Left ventricle myocardium inferior (tissue), 1 donor: ENCODE data around the gene B3GNT2. TPM values are rescaled to one million over a fixed set of nuclear protein-coding genes. Genes with fewer than 3 reads are reported as not detected.

Experiments
- DNase-seq: peaks from one replicate; pipeline ENCODE4 v3.0.0-alpha.2; 2020
- H3K27ac ChIP-seq: fragments of 200-600 bp; replicated peaks from 2 replicates; pipeline ENCODE4 v1.8.0; 2021
- H3K27me3 ChIP-seq: fragments of 200-600 bp; 2 replicates; pipeline ENCODE4 v1.8.0; 2021; ENCODE audit warnings: low read depth
- H3K36me3 ChIP-seq: fragments of 200-600 bp; 2 replicates; pipeline ENCODE4 v1.8.0; 2021
- H3K4me1 ChIP-seq: fragments of 200-600 bp; 2 replicates; pipeline ENCODE4 v1.8.0; 2021
- H3K4me3 ChIP-seq: fragments of 200-600 bp; 2 replicates; pipeline ENCODE4 v1.8.0; 2021; ENCODE audit warnings: mild to moderate bottlenecking, moderate library complexity
- H3K9me3 ChIP-seq: fragments of 200-600 bp; replicated peaks from 2 replicates; pipeline ENCODE4 v1.8.0; 2021
- intact Hi-C: fragments of 100-400 bp; cut with micrococcal nuclease; formaldehyde crosslinking; loops from one replicate; pipeline ENCODE4 v1.11.0; 2022
- total RNA-seq: library from RNA; stranded (reverse); fragmentation: NEBNext Ultra II Directional; extraction: Animal tissue kit (Norgen Biotek cat#: 25700); gene quantifications from one replicate; pipeline ENCODE4 v1.2.1, GENCODE V29; 2021
- TF ChIP-seq, protein P1 (sequence below): fragments of 200-600 bp; IDR thresholded peaks from 2 replicates; pipeline ENCODE4 v1.8.0; 2021; ENCODE audit warnings: antibody characterized with exemption, mild to moderate bottlenecking, borderline replicate concordance
- donor health status: DM: no; HTN: yes; CAD: no; lungs with severe emphysema.

Gene B3GNT2
- total RNA-seq, 1 donor from 2014 or later, result 16.8 TPM

DNA sequence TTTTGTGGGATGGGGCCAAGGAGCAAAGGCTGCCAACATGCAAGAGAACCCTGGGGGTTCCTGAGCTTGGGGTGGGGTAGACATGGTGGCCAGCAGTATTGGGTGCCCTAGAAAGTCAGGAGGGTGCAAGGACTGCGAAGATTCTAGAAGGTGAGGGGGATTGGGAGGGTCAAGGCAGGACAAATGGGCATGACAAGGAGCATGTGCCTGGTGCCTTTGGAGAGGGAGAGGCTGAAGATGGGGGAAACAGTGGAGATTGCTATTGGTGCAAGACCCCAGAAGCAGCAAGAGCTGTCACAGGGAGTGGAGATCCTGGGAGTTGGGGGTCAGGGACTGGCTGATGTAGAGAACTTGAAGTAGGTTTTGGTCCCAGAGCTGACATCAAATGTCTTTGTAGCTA lies 7.5 kb downstream of the B3GNT2 start:
- H3K4me3 ChIP-seq, result no peak overlapping the region
- intact Hi-C loops, result no loop called here
- no peaks in the 10 kb centered on the region for H3K36me3 ChIP-seq
- peaks cover 91% of the 10 kb centered on the region for H3K4me1 ChIP-seq
- H3K9me3 ChIP-seq, result no peaks in the 10 kb centered on the region
- TF ChIP-seq, protein P1, sequence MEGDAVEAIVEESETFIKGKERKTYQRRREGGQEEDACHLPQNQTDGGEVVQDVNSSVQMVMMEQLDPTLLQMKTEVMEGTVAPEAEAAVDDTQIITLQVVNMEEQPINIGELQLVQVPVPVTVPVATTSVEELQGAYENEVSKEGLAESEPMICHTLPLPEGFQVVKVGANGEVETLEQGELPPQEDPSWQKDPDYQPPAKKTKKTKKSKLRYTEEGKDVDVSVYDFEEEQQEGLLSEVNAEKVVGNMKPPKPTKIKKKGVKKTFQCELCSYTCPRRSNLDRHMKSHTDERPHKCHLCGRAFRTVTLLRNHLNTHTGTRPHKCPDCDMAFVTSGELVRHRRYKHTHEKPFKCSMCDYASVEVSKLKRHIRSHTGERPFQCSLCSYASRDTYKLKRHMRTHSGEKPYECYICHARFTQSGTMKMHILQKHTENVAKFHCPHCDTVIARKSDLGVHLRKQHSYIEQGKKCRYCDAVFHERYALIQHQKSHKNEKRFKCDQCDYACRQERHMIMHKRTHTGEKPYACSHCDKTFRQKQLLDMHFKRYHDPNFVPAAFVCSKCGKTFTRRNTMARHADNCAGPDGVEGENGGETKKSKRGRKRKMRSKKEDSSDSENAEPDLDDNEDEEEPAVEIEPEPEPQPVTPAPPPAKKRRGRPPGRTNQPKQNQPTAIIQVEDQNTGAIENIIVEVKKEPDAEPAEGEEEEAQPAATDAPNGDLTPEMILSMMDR, result no peak
- DNase-seq, result no peak
- H3K27ac ChIP-seq, result no peak overlapping the region
- no peaks in the 10 kb centered on the region for H3K27me3 ChIP-seq

DNA sequence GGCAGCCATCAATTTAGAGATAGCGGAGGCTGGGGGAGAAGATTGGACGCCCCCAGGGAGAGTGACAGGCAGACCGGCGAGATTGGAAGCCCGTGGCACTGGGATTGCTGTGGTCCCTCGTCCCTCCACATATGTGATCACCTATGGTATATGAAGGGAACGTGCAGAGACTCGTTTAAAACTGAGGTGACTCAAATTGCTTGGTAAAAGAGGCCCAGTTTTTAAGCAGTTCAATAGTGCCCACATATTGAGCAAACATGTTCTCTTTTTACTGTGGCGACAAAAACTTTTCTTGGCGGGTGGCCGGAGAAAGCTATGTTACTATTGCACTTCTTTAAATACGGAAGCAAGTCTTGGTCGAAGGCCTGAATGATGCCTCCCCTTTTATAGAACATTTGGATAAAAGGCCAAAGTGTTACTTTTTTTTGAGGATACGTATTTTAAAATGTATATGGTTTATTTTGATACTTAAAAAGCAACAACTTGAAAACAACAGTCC lies 9.1 kb downstream of the B3GNT2 start:
- no peak overlapping the region for H3K4me3 ChIP-seq
- TF ChIP-seq, protein P1, result no peak
- no peaks in the 10 kb centered on the region for H3K36me3 ChIP-seq
- intact Hi-C loops, result no loop called here
- no peaks in the 10 kb centered on the region for H3K27me3 ChIP-seq
- H3K4me1 ChIP-seq, result peaks cover 91% of the 10 kb centered on the region
- peak overlapping the region; percentile 4 for H3K27ac ChIP-seq
- no peaks in the 10 kb centered on the region for H3K9me3 ChIP-seq
- no peak for DNase-seq

DNA sequence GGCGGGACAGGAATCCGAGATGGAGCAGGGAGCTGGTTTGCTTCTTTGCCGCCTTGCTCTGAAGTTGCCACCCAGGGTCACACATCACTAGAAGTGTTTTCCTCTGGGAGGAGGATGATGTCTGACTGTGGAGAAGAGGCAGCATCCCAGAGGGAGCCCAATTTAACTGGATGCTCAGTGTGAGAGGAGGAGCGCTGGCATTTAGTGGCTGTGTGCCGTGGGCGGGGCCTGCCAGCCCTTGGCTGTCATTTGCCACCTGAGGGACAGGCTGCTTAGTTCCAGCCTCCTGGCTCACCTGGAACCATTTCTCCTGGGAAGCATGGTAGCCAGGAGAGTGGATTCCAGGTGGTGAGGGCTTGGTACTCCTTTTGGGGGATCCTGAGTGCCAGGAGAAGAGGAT lies 9.6 kb downstream of the B3GNT2 start:
- no peak overlapping the region for H3K27ac ChIP-seq
- intact Hi-C loops, result no loop called here
- no peak overlapping the region for H3K4me3 ChIP-seq
- H3K27me3 ChIP-seq, result no peaks in the 10 kb centered on the region
- no peaks in the 10 kb centered on the region for H3K36me3 ChIP-seq
- no peak for DNase-seq
- H3K9me3 ChIP-seq, result no peaks in the 10 kb centered on the region
- peaks cover 87% of the 10 kb centered on the region for H3K4me1 ChIP-seq
- TF ChIP-seq, protein P1, result no peak

DNA sequence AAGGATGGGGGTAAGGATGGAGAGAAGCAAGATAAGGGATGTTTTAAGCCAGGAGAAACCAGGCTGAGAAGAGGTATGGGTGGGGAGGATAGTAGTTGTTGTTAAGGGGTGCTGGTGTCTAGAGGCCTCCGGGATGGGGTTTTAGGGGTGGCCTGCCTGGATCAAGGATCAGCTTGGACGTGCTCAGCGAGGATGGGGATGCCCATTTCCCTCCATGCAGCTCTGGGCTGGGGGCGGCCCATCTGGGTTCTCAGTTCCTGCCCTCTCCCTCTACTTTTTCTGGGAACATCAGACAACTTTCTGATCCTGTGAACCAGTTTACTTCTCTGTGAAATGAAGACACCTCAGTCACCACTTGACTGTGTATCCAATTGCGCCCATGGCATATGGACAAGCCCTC lies 10.1 kb downstream of the B3GNT2 start:
- H3K4me3 ChIP-seq, result no peak overlapping the region
- peaks cover 83% of the 10 kb centered on the region for H3K4me1 ChIP-seq
- no peak for DNase-seq
- H3K9me3 ChIP-seq, result no peaks in the 10 kb centered on the region
- TF ChIP-seq, protein P1, result no peak
- H3K36me3 ChIP-seq, result no peaks in the 10 kb centered on the region
- H3K27me3 ChIP-seq, result no peaks in the 10 kb centered on the region
- H3K27ac ChIP-seq, result no peak overlapping the region
- intact Hi-C loops, result no loop called here

DNA sequence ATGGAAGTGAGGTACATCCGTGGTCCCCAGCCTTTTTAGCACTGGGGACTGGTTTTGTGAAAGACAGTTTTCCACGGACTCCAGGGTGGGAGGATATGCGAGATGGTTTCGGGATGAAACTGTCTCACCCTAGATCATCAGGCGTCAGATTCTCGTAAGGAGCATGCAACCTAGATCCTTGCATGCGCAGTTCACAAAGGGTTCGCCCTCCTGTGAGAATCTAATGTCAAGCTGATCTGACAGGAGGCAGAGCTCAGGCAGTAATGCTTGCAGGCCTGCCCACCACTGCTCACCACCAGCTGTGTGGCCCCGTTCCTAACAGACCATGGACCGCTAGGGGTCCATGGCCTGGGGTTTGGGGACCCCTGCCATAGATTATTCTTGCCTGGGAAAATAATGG lies 11.6 kb downstream of the B3GNT2 start:
- H3K4me1 ChIP-seq, result peaks cover 80% of the 10 kb centered on the region
- H3K27ac ChIP-seq, result peak overlapping the region; percentile 47
- H3K4me3 ChIP-seq, result no peak overlapping the region
- no peak for DNase-seq
- intact Hi-C loops, result no loop called here
- H3K9me3 ChIP-seq, result peaks cover 9% of the 10 kb centered on the region
- H3K27me3 ChIP-seq, result no peaks in the 10 kb centered on the region
- peaks cover 5% of the 10 kb centered on the region for H3K36me3 ChIP-seq
- TF ChIP-seq, protein P1, result no peak
